ENCODE measurements around the gene PAK3.

PAK3 gene

DNA sequence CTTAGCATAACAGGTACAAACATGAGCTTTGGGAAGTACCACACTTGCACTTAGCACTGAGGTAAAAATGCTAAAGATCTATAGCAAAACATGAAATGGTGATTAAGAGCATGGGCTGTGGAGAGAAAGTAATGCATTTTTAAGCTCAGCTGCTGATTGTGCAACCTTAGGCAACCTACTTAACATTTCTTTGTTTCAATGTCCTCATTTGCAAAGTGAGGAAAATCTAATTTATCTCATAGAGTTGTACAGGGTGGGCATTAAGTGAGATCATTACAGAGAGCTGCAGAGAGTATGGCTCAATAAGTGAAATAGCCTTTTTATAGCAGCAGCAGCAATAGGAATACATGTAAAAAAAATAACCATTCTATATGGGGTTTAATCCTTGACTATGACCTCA, 87.0 kb downstream of the PAK3 start:
- no peaks in the 10 kb centered on the region for H3K9me3 ChIP-seq (replicated peaks; ENCODE audit: low read length)
- no peak overlapping the region for H3K4me2 ChIP-seq (ENCODE audit: low read length)
- no peak overlapping the region for H3K9ac ChIP-seq (ENCODE audit: low read depth, low read length)
- no peaks in the 10 kb centered on the region for H3K4me1 ChIP-seq (ENCODE audit: control insufficient read depth, insufficient read depth, low read length)
- peaks cover 31% of the 10 kb centered on the region for H3K27me3 ChIP-seq (ENCODE audit: control insufficient read depth, insufficient read depth, low read length)
- H3K4me3 ChIP-seq (ENCODE audit: low read length), result no peak overlapping the region
- no peaks in the 10 kb centered on the region for H3K36me3 ChIP-seq (ENCODE audit: insufficient read depth, low read length)

DNA sequence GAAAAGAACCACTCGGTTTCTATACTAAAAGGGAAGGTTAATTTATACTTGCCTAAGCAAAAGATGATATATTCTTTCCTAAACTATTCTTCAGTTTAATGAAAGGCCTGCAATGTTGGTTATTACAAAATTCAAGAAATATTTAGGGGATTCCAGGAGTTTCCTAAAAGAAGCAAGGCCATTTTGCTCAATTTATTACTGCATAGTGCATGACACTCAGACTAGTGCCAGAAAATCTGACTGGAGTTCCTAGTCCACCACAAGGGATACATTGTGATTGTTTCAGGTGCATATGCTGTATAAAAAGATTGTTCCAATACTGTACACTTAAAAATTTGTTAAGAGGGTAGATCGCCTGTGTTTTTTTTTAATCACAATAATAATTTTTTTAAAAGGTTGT, 95.6 kb downstream of the PAK3 start:
- H3K27me3 ChIP-seq (ENCODE audit: control insufficient read depth, insufficient read depth, low read length), result peaks cover 37% of the 10 kb centered on the region
- no peaks in the 10 kb centered on the region for H3K36me3 ChIP-seq (ENCODE audit: insufficient read depth, low read length)
- H3K4me3 ChIP-seq (ENCODE audit: low read length), result no peak overlapping the region
- no peaks in the 10 kb centered on the region for H3K9me3 ChIP-seq (replicated peaks; ENCODE audit: low read length)
- no peaks in the 10 kb centered on the region for H3K4me1 ChIP-seq (ENCODE audit: control insufficient read depth, insufficient read depth, low read length)
- H3K9ac ChIP-seq (ENCODE audit: low read depth, low read length), result no peak overlapping the region
- H3K4me2 ChIP-seq (ENCODE audit: low read length), result no peak overlapping the region

DNA sequence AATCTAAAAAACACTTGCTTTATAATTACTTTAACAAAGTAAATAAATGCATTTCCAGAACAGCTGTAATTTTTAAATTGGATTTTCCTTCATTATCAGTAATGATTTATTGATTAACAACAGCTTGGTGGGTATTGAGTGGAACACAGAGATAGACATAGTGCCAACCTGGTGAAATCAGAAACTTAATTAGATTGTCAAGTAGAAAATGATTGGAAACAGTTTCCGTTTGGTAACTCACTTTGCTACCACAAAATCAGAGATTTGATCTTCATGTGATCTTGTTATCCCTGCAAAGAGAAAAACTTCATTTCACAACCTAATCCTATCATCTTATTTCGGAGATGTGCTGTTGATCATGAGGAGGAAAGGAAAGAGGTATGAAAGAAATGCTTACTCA, 103.5 kb downstream of the PAK3 start:
- H3K4me1 ChIP-seq (ENCODE audit: control insufficient read depth, insufficient read depth, low read length), result no peaks in the 10 kb centered on the region
- peaks cover 37% of the 10 kb centered on the region for H3K27me3 ChIP-seq (ENCODE audit: control insufficient read depth, insufficient read depth, low read length)
- no peaks in the 10 kb centered on the region for H3K36me3 ChIP-seq (ENCODE audit: insufficient read depth, low read length)
- no peaks in the 10 kb centered on the region for H3K9me3 ChIP-seq (replicated peaks; ENCODE audit: low read length)
- no peak overlapping the region for H3K4me3 ChIP-seq (ENCODE audit: low read length)
- H3K9ac ChIP-seq (ENCODE audit: low read depth, low read length), result no peak overlapping the region
- no peak overlapping the region for H3K4me2 ChIP-seq (ENCODE audit: low read length)

DNA sequence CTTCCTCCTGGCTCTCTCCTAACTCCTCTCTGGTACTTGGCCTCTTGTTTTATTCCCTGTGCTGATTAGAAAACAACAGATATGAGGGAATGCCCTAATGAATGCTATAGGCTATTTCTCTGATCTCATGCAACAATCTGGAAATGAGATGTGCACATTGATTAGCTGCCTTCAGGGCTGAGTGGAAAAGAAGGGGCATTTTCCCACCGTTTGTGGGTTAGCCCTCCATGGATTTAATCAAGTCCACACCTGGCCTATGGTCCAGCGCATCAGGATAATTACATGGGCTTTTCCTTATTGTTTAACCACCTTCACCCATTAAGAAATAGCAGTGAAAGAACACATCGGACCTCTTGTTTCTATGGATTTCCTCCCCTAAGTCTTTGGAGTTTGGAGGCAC, 104.3 kb downstream of the PAK3 start:
- no peaks in the 10 kb centered on the region for H3K4me1 ChIP-seq (ENCODE audit: control insufficient read depth, insufficient read depth, low read length)
- no peaks in the 10 kb centered on the region for H3K9me3 ChIP-seq (replicated peaks; ENCODE audit: low read length)
- no peak overlapping the region for H3K9ac ChIP-seq (ENCODE audit: low read depth, low read length)
- no peak overlapping the region for H3K4me3 ChIP-seq (ENCODE audit: low read length)
- H3K27me3 ChIP-seq (ENCODE audit: control insufficient read depth, insufficient read depth, low read length), result peaks cover 39% of the 10 kb centered on the region
- H3K4me2 ChIP-seq (ENCODE audit: low read length), result no peak overlapping the region
- no peaks in the 10 kb centered on the region for H3K36me3 ChIP-seq (ENCODE audit: insufficient read depth, low read length)

DNA sequence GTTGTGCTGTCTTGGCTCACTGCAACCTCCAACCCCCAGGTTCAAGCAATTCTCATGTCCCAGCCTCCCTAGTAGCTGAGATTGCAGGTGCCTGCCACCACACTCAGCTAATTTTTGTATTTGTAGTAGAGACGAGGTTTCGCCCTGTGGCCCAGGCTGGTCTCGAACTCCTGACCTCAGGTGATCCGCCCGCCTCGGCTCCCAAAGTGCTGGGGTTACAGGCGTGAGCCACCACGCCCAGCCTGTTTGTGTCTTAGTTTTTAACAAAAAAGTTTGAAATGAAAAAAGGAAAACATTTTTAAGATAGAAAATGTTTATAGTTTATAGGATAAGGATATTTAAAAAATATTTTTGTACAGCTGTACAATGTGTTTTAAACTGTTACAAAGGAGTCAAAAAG, 111.9 kb downstream of the PAK3 start:
- Histone ChIP-seq H3K4me1 (ENCODE audit: control insufficient read depth, insufficient read depth, low read length) (no peaks in the 10 kb centered on the region), H3K9me3 (replicated peaks; ENCODE audit: low read length) (no peaks in the 10 kb centered on the region), H3K36me3 (ENCODE audit: insufficient read depth, low read length) (no peaks in the 10 kb centered on the region), H3K4me3 (ENCODE audit: low read length) (no peak overlapping the region), H3K4me2 (ENCODE audit: low read length) (no peak overlapping the region), H3K27me3 (ENCODE audit: control insufficient read depth, insufficient read depth, low read length) (peaks cover 40% of the 10 kb centered on the region), H3K9ac (ENCODE audit: low read depth, low read length) (no peak overlapping the region)

DNA sequence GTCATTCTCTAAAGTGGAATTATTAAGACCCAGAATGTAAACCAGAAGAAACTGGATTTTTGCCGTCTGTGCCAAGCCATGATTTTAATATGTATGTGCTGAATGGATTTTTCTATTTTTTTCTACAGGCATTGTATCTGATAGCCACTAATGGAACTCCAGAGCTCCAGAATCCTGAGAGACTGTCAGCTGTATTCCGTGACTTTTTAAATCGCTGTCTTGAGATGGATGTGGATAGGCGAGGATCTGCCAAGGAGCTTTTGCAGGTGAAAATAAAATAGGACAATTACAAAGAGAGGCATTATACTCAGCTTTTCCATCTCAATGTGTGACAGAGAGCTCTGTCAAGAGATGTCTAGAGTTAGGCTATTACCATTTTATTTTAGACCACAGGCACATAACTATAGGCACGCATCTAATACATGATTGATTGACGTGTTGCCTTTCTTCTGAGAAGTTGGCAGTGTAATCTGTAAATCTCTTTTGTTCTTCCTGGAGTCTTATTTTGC, 120.4 kb downstream of the PAK3 start:
- Histone ChIP-seq H3K4me1 (ENCODE audit: control insufficient read depth, insufficient read depth, low read length) (no peaks in the 10 kb centered on the region), H3K9me3 (replicated peaks; ENCODE audit: low read length) (no peaks in the 10 kb centered on the region), H3K36me3 (ENCODE audit: insufficient read depth, low read length) (no peaks in the 10 kb centered on the region), H3K4me2 (ENCODE audit: low read length) (no peak overlapping the region), H3K27me3 (ENCODE audit: control insufficient read depth, insufficient read depth, low read length) (peaks cover 57% of the 10 kb centered on the region), H3K4me3 (ENCODE audit: low read length) (no peak overlapping the region), H3K9ac (ENCODE audit: low read depth, low read length) (no peak overlapping the region)

DNA sequence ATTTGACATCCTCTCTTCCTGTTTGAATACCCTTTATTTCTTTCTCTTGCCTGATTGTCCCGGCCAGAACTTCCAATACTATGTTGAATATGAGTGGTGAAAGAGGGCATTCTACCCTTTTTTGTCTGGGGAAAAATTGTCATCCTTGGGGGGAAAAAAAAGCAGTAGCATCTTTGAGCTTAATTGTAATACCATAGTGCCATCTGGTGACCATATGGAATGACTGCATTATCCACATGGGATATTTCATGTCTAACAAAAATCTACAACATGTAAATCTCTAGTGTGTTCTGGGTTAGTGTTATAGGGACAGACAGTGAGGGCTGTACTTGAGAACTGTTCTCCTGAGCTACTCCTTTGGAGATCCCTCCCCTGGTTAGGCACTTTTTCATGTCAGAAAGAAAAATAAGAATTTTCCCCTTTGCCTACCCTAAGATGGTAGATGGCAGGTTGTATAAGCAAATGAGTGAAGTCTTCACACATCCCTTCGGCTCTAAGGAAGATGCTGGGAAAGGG, 148.3 kb downstream of the PAK3 start:
- no peak overlapping the region for H3K9ac ChIP-seq (ENCODE audit: low read depth, low read length)
- no peaks in the 10 kb centered on the region for H3K4me1 ChIP-seq (ENCODE audit: control insufficient read depth, insufficient read depth, low read length)
- H3K9me3 ChIP-seq (replicated peaks; ENCODE audit: low read length), result no peaks in the 10 kb centered on the region
- no peak overlapping the region for H3K4me3 ChIP-seq (ENCODE audit: low read length)
- H3K4me2 ChIP-seq (ENCODE audit: low read length), result no peak overlapping the region
- no peaks in the 10 kb centered on the region for H3K36me3 ChIP-seq (ENCODE audit: insufficient read depth, low read length)
- peaks cover 42% of the 10 kb centered on the region for H3K27me3 ChIP-seq (ENCODE audit: control insufficient read depth, insufficient read depth, low read length)

DNA sequence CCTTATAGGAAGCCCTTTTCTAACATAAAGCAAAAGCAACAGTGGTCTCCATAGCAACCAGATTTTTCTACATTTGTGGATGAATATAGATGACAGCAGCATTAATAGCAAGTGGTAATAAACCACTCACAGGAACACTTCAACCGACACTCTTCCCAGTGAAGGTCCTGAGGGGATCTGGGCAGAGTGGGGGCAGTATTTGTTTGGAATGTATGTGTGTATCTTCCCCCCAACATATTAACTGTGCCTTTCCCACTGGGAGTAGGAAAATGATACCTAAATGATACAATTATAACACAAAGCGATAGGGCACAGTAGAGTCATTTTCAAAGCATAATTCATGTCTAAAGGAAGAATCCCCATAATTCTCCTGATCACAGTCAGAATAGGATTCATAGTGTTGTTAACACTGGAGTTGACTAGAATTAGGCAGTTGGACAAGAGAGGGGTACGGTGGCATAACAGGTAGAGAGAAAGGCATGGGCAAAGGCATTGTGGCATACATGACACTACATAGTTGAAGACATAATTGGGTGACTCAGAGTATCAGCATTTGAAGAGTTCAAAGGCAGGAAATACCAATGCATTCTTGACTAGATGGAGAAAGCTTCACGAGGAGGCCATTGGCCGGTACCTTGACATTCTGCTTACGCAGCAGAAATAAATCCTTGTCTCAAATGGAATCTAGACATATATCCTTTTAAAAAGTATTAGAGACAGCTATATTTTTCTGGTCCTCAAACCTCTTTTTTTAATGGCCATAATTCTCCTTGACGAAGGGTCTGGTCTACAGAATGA, 159.1 kb downstream of the PAK3 start:
- Histone ChIP-seq H3K9me3 (replicated peaks; ENCODE audit: low read length) (no peaks in the 10 kb centered on the region), H3K36me3 (ENCODE audit: insufficient read depth, low read length) (no peaks in the 10 kb centered on the region), H3K9ac (ENCODE audit: low read depth, low read length) (no peak overlapping the region), H3K4me2 (ENCODE audit: low read length) (no peak overlapping the region), H3K4me1 (ENCODE audit: control insufficient read depth, insufficient read depth, low read length) (no peaks in the 10 kb centered on the region), H3K27me3 (ENCODE audit: control insufficient read depth, insufficient read depth, low read length) (peaks cover 30% of the 10 kb centered on the region), H3K4me3 (ENCODE audit: low read length) (no peak overlapping the region)

DNA sequence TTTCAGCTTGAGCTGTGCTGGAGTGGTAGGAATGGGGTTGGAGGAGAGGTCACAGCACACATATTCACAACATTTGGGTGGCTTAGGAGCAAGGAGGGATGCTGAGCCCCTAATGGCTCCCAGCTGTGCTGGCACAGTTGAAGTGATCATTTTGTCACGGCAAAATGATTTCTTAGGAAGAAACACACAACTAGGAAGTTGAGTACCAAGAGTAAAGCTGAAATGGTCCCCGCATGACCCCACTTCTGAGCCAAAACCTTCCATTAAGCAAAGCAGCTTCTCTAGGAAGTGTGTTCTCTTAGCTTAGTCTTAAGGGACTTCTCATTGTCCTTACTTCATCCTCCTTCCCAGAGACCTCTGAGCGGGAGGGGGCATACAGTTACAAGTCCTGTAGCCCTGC, 161.7 kb downstream of the PAK3 start:
- no peak overlapping the region for H3K9ac ChIP-seq (ENCODE audit: low read depth, low read length)
- H3K36me3 ChIP-seq (ENCODE audit: insufficient read depth, low read length), result no peaks in the 10 kb centered on the region
- no peaks in the 10 kb centered on the region for H3K4me1 ChIP-seq (ENCODE audit: control insufficient read depth, insufficient read depth, low read length)
- H3K27me3 ChIP-seq (ENCODE audit: control insufficient read depth, insufficient read depth, low read length), result peaks cover 22% of the 10 kb centered on the region
- no peaks in the 10 kb centered on the region for H3K9me3 ChIP-seq (replicated peaks; ENCODE audit: low read length)
- no peak overlapping the region for H3K4me3 ChIP-seq (ENCODE audit: low read length)
- no peak overlapping the region for H3K4me2 ChIP-seq (ENCODE audit: low read length)

DNA sequence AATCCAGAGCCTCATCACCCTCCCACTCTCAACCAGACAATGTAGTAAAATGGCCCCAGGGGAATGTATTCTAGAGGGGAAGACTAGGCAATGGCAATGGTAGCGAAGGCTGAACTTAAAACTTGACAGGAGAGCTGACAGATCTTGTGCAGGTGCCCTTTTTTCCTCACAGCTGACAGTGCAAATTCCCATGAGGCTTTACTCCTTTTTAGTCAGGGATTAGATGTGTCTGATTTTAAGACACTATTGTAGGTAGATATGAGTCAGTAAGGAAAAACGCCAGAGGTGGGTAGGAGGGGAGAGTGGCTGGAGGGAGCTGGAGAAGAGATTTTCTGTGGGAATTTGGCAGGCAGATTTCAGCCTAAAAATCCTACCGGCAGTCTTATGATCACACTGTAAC, 163.6 kb downstream of the PAK3 start:
- Histone ChIP-seq H3K36me3 (ENCODE audit: insufficient read depth, low read length) (no peaks in the 10 kb centered on the region), H3K27me3 (ENCODE audit: control insufficient read depth, insufficient read depth, low read length) (peaks cover 25% of the 10 kb centered on the region), H3K4me1 (ENCODE audit: control insufficient read depth, insufficient read depth, low read length) (no peaks in the 10 kb centered on the region), H3K4me2 (ENCODE audit: low read length) (no peak overlapping the region), H3K4me3 (ENCODE audit: low read length) (no peak overlapping the region), H3K9ac (ENCODE audit: low read depth, low read length) (no peak overlapping the region), H3K9me3 (replicated peaks; ENCODE audit: low read length) (no peaks in the 10 kb centered on the region)

DNA sequence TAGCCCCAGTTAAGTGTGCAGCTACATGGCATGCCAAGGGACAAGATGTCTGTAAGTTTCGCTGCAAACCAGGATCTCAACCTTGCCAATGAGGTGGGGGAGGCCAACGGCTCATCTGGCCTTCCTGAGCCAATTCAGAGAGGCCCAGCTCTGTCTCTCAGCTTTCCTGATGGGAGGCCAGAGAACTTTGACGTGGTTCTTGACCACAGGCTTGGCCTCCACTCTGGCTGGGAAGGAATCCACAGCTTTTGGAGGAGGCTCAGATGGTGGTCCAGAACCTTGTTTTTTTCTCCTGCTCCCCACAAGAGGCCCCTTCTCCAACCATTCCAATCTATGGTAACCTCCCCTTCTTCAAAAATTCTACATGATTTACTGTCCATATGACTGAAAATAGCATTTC, 164.5 kb downstream of the PAK3 start:
- peaks cover 34% of the 10 kb centered on the region for H3K27me3 ChIP-seq (ENCODE audit: control insufficient read depth, insufficient read depth, low read length)
- no peaks in the 10 kb centered on the region for H3K4me1 ChIP-seq (ENCODE audit: control insufficient read depth, insufficient read depth, low read length)
- no peaks in the 10 kb centered on the region for H3K36me3 ChIP-seq (ENCODE audit: insufficient read depth, low read length)
- no peak overlapping the region for H3K4me3 ChIP-seq (ENCODE audit: low read length)
- no peaks in the 10 kb centered on the region for H3K9me3 ChIP-seq (replicated peaks; ENCODE audit: low read length)
- H3K9ac ChIP-seq (ENCODE audit: low read depth, low read length), result no peak overlapping the region
- H3K4me2 ChIP-seq (ENCODE audit: low read length), result no peak overlapping the region

DNA sequence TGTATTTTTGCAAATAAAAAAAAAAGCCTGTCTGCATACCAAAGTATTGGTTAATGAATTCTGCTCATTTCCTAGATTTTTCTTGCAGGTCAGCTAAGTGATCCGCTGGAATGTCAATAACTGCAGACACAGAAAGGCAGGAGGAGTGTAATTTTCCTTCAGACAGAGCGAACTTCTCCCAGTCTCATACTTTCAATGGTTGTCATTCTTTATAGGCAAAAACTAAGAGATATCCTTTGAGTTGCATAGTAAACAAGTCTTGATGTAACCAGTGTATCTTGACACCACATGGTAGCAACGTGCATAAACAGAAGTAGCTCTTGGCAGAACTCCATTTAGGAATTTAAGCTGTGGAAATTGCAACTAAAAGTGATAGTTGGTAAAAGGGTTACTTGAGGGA, 166.1 kb downstream of the PAK3 start:
- Histone ChIP-seq H3K4me3 (ENCODE audit: low read length) (no peak overlapping the region), H3K4me2 (ENCODE audit: low read length) (no peak overlapping the region), H3K36me3 (ENCODE audit: insufficient read depth, low read length) (no peaks in the 10 kb centered on the region), H3K9me3 (replicated peaks; ENCODE audit: low read length) (no peaks in the 10 kb centered on the region), H3K4me1 (ENCODE audit: control insufficient read depth, insufficient read depth, low read length) (no peaks in the 10 kb centered on the region), H3K27me3 (ENCODE audit: control insufficient read depth, insufficient read depth, low read length) (peaks cover 48% of the 10 kb centered on the region), H3K9ac (ENCODE audit: low read depth, low read length) (no peak overlapping the region)

Measured in skeletal muscle satellite cell (primary cell).